Activated CD8-positive, alpha-beta memory T cell treated with anti-CD3 and anti-CD28 coated beads for 4 hours (primary cell): ENCODE data around the gene CFP.
"Not testable (repeated sequence)": the region's sequence is repeated elsewhere in the genome, so short reads cannot be mapped to it uniquely, and the experiment has no call there.

Experiments used
- DNase-seq, 2 donors: peaks; one replicate each; pipeline ENCODE4 v3.0.0-alpha.2; 2020; ENCODE audit warnings: low read depth in 2 of 2

CFP gene

GRCh38 chrX:47629419-47630200 is at the start of gene CFP:
TSS of gene CFP (minus strand) at chrX:47629930. CDS start at chrX:47629844, 86 bp downstream.
- no peak for DNase-seq

- DNase-seq, result not testable (repeated sequence)
These were observed 46.5 kb upstream of the CFP start for GRCh38 chrX:47675959-47676859.

GRCh38 chrX:47674776-47675175 is 45.0 kb upstream of the CFP start:
- no peak for DNase-seq

GRCh38 chrX:47665797-47666196 is 36.1 kb upstream of the CFP start:
- not testable (repeated sequence) for DNase-seq

- no peak for DNase-seq
These were observed 35.0 kb upstream of the CFP start for GRCh38 chrX:47664737-47665136.

- no peak for DNase-seq
These were observed 32.5 kb upstream of the CFP start for GRCh38 chrX:47662144-47662657.

- DNase-seq, result no peak
These were observed 31.8 kb upstream of the CFP start for GRCh38 chrX:47661539-47661938.

GRCh38 chrX:47659421-47659726 is 29.6 kb upstream of the CFP start:
- no peak for DNase-seq

GRCh38 chrX:47658684-47659420 is 29.1 kb upstream of the CFP start, which contains the start of gene UXT:
TSS of gene UXT (minus strand) at chrX:47659180. CDS start at chrX:47658927, 253 bp downstream.
- peak; percentile 80 to 83 for DNase-seq

- no peak for DNase-seq
These were observed 28.6 kb upstream of the CFP start for GRCh38 chrX:47658301-47658683.

GRCh38 chrX:47651043-47651905 is 21.5 kb upstream of the CFP start:
- DNase-seq, result no peak

GRCh38 chrX:47650164-47651042 is 20.7 kb upstream of the CFP start, which contains the start of gene ELK1:
TSS of gene ELK1 (minus strand) at chrX:47650563. CDS start at chrX:47641441, 9,122 bp downstream.
- peak; percentile 73 to 83 for DNase-seq

- no peak for DNase-seq
These were observed 20.0 kb upstream of the CFP start for GRCh38 chrX:47649781-47650163.

GRCh38 chrX:47649271-47649670 is 19.5 kb upstream of the CFP start:
- no peak for DNase-seq

- no peak for DNase-seq
These were observed 18.6 kb upstream of the CFP start for GRCh38 chrX:47648376-47648775.

GRCh38 chrX:47646636-47647035 is 16.9 kb upstream of the CFP start:
- DNase-seq, result no peak

GRCh38 chrX:47645530-47645929 is 15.8 kb upstream of the CFP start:
- DNase-seq, result no peak

GRCh38 chrX:47644557-47645091 is 14.9 kb upstream of the CFP start:
- DNase-seq, result no peak

- no peak for DNase-seq
These were observed 14.2 kb upstream of the CFP start for GRCh38 chrX:47643926-47644325.

- DNase-seq, result no peak
These were observed 9.1 kb upstream of the CFP start for GRCh38 chrX:47638816-47639215.
